ENCODE measurements around the gene R3HDM4.

- TF ChIP-seq POLR2AphosphoS5 (IDR thresholded peaks at IDR 0.05; ENCODE audit: low read depth), result no peak
- TF ChIP-seq, protein P1, sequence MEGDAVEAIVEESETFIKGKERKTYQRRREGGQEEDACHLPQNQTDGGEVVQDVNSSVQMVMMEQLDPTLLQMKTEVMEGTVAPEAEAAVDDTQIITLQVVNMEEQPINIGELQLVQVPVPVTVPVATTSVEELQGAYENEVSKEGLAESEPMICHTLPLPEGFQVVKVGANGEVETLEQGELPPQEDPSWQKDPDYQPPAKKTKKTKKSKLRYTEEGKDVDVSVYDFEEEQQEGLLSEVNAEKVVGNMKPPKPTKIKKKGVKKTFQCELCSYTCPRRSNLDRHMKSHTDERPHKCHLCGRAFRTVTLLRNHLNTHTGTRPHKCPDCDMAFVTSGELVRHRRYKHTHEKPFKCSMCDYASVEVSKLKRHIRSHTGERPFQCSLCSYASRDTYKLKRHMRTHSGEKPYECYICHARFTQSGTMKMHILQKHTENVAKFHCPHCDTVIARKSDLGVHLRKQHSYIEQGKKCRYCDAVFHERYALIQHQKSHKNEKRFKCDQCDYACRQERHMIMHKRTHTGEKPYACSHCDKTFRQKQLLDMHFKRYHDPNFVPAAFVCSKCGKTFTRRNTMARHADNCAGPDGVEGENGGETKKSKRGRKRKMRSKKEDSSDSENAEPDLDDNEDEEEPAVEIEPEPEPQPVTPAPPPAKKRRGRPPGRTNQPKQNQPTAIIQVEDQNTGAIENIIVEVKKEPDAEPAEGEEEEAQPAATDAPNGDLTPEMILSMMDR (IDR thresholded peaks at IDR 0.05; ENCODE audit: insufficient read depth, low read length), result no peak
Measured at GRCh38 chr19:896999-897398, 16.0 kb downstream of the R3HDM4 start.

Measured in HL-60 (cell line).